Measurements from ENCODE around the gene SLC24A1. TPM values are rescaled to one million over a fixed set of nuclear protein-coding genes. Genes with fewer than 3 reads are reported as not detected.

SLC24A1 gene
- total and polyA plus RNA-seq, 2 of the 4 experiments (the other 2 are of a cell fraction): 3.6 to 4.9 TPM

DNA sequence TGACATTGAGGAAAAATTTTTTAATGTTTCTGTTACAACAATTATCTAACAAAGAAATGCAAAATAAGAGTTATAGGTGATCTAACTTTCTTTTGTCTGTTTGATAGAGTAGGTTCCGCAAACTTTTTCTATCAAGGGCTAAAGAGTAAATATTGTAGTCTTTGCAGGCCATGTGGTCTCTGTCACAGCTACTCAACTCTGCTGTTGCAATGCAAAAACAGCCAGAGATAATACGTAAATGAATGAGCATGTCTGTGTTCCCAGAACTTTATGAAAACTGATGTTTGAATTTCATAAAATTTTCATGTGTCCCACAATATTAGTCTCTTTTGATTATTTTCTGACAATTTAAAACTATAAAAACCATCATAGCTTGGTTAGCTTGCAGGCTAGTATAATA lies 73.3 kb downstream of the SLC24A1 start:
- no peaks in the 10 kb centered on the region for H3K27me3 ChIP-seq (ENCODE audit: control insufficient read depth, insufficient read depth, low read length)
- no peaks in the 10 kb centered on the region for H3K9me1 ChIP-seq (ENCODE audit: insufficient read depth, low read length)
- no peak overlapping the region for H2BK120ac ChIP-seq (ENCODE audit: low read depth, low read length)
- H3K36me3 ChIP-seq (ENCODE audit: control insufficient read depth, insufficient read depth, low read length): peaks cover 10% of the 10 kb centered on the region
- ChIA-PET POLR2A (ENCODE audit: unreplicated experiment) (no interaction called here), CTCF (no interaction called here)
- H3K4me2 ChIP-seq (ENCODE audit: low read depth, low read length): no peak overlapping the region
- no peak overlapping the region for H4K8ac ChIP-seq (ENCODE audit: low read depth in 2 of 2, low read length in 2 of 2)
- no peak overlapping the region for H2BK5ac ChIP-seq (ENCODE audit: low read depth, low read length, poor library complexity, severe bottlenecking)
- no peak overlapping the region for H3K27ac ChIP-seq (ENCODE audit: insufficient read depth, low read length)
- in situ Hi-C loops (cut with MboI; ENCODE audit: low sequenced_read_pairs) (no loop called here), dilution Hi-C loops (cut with HindIII; ENCODE audit: low sequenced_read_pairs, unreplicated experiment) (no loop called here), intact Hi-C loops (cut with micrococcal nuclease) (no loop called here)
- 60% methylated on average over 1 of the region's 2 CpGs; no CpG with 5 or more reads in 1 of the 2 experiments for WGBS, 2 experiments (ENCODE audit: extremely low coverage in 2 of 2, insufficient read length in 1 of 2)
- H3K4me3 ChIP-seq (ENCODE audit: insufficient read depth, low read depth, low read length): no peak overlapping the region
- TF ChIP-seq SMC3 (IDR thresholded peaks at IDR 0.05; ENCODE audit: low read depth, low read length): no peak
- TF ChIP-seq, protein P1, sequence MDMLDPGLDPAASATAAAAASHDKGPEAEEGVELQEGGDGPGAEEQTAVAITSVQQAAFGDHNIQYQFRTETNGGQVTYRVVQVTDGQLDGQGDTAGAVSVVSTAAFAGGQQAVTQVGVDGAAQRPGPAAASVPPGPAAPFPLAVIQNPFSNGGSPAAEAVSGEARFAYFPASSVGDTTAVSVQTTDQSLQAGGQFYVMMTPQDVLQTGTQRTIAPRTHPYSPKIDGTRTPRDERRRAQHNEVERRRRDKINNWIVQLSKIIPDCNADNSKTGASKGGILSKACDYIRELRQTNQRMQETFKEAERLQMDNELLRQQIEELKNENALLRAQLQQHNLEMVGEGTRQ (IDR thresholded peaks at IDR 0.05; ENCODE audit: low read depth, low read length): no peak
- TF ChIP-seq, protein P2, sequence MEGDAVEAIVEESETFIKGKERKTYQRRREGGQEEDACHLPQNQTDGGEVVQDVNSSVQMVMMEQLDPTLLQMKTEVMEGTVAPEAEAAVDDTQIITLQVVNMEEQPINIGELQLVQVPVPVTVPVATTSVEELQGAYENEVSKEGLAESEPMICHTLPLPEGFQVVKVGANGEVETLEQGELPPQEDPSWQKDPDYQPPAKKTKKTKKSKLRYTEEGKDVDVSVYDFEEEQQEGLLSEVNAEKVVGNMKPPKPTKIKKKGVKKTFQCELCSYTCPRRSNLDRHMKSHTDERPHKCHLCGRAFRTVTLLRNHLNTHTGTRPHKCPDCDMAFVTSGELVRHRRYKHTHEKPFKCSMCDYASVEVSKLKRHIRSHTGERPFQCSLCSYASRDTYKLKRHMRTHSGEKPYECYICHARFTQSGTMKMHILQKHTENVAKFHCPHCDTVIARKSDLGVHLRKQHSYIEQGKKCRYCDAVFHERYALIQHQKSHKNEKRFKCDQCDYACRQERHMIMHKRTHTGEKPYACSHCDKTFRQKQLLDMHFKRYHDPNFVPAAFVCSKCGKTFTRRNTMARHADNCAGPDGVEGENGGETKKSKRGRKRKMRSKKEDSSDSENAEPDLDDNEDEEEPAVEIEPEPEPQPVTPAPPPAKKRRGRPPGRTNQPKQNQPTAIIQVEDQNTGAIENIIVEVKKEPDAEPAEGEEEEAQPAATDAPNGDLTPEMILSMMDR (conservative IDR thresholded peaks at IDR 0.05; ENCODE audit: low read depth, low read length): no peak
- no peak for TF ChIP-seq FOS (IDR thresholded peaks at IDR 0.05; ENCODE audit: low read depth, low read length)
- no peak for TF ChIP-seq POLR2A (IDR thresholded peaks at IDR 0.05; ENCODE audit: low read depth, low read length)
- no peak for TF ChIP-seq RAD21 (IDR thresholded peaks at IDR 0.05; ENCODE audit: low read length)
- TF ChIP-seq NFE2L2 (IDR thresholded peaks at IDR 0.05; ENCODE audit: low read depth, low read length): no peak
- no peak for TF ChIP-seq CEBPB (IDR thresholded peaks at IDR 0.05; ENCODE audit: low read depth, low read length)
- no peak for TF ChIP-seq RFX5 (IDR thresholded peaks at IDR 0.05; ENCODE audit: low read depth, low read length)
- TF ChIP-seq RCOR1 (IDR thresholded peaks at IDR 0.05; ENCODE audit: insufficient replicate concordance, low read length): no peak
- TF ChIP-seq, protein P3, sequence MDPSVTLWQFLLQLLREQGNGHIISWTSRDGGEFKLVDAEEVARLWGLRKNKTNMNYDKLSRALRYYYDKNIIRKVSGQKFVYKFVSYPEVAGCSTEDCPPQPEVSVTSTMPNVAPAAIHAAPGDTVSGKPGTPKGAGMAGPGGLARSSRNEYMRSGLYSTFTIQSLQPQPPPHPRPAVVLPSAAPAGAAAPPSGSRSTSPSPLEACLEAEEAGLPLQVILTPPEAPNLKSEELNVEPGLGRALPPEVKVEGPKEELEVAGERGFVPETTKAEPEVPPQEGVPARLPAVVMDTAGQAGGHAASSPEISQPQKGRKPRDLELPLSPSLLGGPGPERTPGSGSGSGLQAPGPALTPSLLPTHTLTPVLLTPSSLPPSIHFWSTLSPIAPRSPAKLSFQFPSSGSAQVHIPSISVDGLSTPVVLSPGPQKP (IDR thresholded peaks at IDR 0.05; ENCODE audit: borderline replicate concordance, low read depth, low read length): no peak
- no peak for TF ChIP-seq BHLHE40 (IDR thresholded peaks at IDR 0.05; ENCODE audit: low read depth, low read length)
- no peak for TF ChIP-seq CHD1 (IDR thresholded peaks at IDR 0.05; ENCODE audit: low read depth, low read length)
- TF ChIP-seq MAFK (IDR thresholded peaks at IDR 0.05; ENCODE audit: low read depth, low read length): no peak
- TF ChIP-seq MAZ (IDR thresholded peaks at IDR 0.05; ENCODE audit: borderline replicate concordance, low read depth, low read length): no peak
- H3K4me1 ChIP-seq (ENCODE audit: control insufficient read depth, insufficient read depth, low read length): no peaks in the 10 kb centered on the region
- H3K79me1 ChIP-seq (ENCODE audit: low read depth in 1 of 2, low read length in 2 of 2): no peaks in the 10 kb centered on the region
- H4K5ac ChIP-seq (ENCODE audit: low read depth, low read length): no peak overlapping the region
- no peak overlapping the region for H2BK15ac ChIP-seq (ENCODE audit: low read depth, low read length)
- no peak overlapping the region for H3K9ac ChIP-seq (ENCODE audit: low read depth, low read length)
- no peak overlapping the region for H4K91ac ChIP-seq (ENCODE audit: insufficient read depth, low read depth, low read length)
- no peak overlapping the region for H3K4ac ChIP-seq (ENCODE audit: low read depth, low read length)
- no peak for ATAC-seq (ENCODE audit: low read depth)
- BruUV-seq (replicated peaks): no TSS peak
- no peak for DNase-seq
- no peak overlapping the region for H3K23ac ChIP-seq (ENCODE audit: low read depth, low read length)
- H2BK20ac ChIP-seq (ENCODE audit: low read depth, low read length): no peak overlapping the region
- H2AK5ac ChIP-seq (ENCODE audit: low read depth, low read length): no peak overlapping the region
- H3K9me3 ChIP-seq (ENCODE audit: control insufficient read depth, insufficient read depth, low read length): no peaks in the 10 kb centered on the region
- no peak overlapping the region for H3K56ac ChIP-seq (ENCODE audit: extremely low read depth, insufficient read depth, low read length)
- no peak overlapping the region for H2AFZ ChIP-seq (replicated peaks; ENCODE audit: low read length, poor library complexity)
- no peak overlapping the region for H3K14ac ChIP-seq (replicated peaks; ENCODE audit: low read depth, low read length)
- H3K18ac ChIP-seq (ENCODE audit: low read depth, low read length): no peak overlapping the region
- no peaks in the 10 kb centered on the region for H4K20me1 ChIP-seq (ENCODE audit: insufficient read depth, low read length)
- H2AK9ac ChIP-seq (replicated peaks; ENCODE audit: low read depth, low read length, poor library complexity): no peak overlapping the region
